ENCODE measurements around the gene LRRC39. TPM values are rescaled to one million over a fixed set of nuclear protein-coding genes. Genes with fewer than 3 reads are reported as not detected.
A peak's percentile ranks its signal among the peaks of the same experiment; 100 is the strongest.

Gene LRRC39
- polyA plus RNA-seq, 1 experiment: 0.28 TPM

GRCh38 chr1:100198596-100198995 is 20.5 kb upstream of the LRRC39 start:
- Histone ChIP-seq H3K27me3 (ENCODE audit: control insufficient read depth, insufficient read depth, low read length) (no peaks in the 10 kb centered on the region), H3K36me3 (ENCODE audit: control insufficient read depth, insufficient read depth, low read length) (peaks cover 1% of the 10 kb centered on the region), H3K4me3 (ENCODE audit: low read depth, low read length) (no peak overlapping the region)
- TF ChIP-seq CTCF (IDR thresholded peaks at IDR 0.05; ENCODE audit: insufficient read depth, low read depth, low read length): no peak
- ChIA-PET POLR2A (no interaction called here), CTCF (no interaction called here)
- no peak for DNase-seq (ENCODE audit: low read depth)

- Histone ChIP-seq H3K27me3 (ENCODE audit: control insufficient read depth, insufficient read depth, low read length) (no peaks in the 10 kb centered on the region), H3K36me3 (ENCODE audit: control insufficient read depth, insufficient read depth, low read length) (no peaks in the 10 kb centered on the region), H3K4me3 (ENCODE audit: low read depth, low read length) (no peak overlapping the region)
- ChIA-PET CTCF (interaction anchor here (1.2 to 1.6 kb wide), 2 partner anchors 12 to 267 kb away, joined by 3 to 5 read pairs; no protein-coding TSS in a partner anchor), POLR2A (no interaction called here)
- TF ChIP-seq CTCF (IDR thresholded peaks at IDR 0.05; ENCODE audit: insufficient read depth, low read depth, low read length): no peak
- peak; percentile 43 for DNase-seq (ENCODE audit: low read depth)
These were observed 10.6 kb upstream of the LRRC39 start for GRCh38 chr1:100188617-100189016.

GRCh38 chr1:100187912-100188311 is 9.9 kb upstream of the LRRC39 start:
- ChIA-PET POLR2A (no interaction called here), CTCF (interaction anchor here (1.2 to 1.6 kb wide), 3 partner anchors 12 to 268 kb away, joined by 3 to 5 read pairs (median 3); no protein-coding TSS in a partner anchor)
- no peak for TF ChIP-seq CTCF (IDR thresholded peaks at IDR 0.05; ENCODE audit: insufficient read depth, low read depth, low read length)

GRCh38 chr1:100184536-100184935 is 6.5 kb upstream of the LRRC39 start:
- no peak for TF ChIP-seq CTCF (IDR thresholded peaks at IDR 0.05; ENCODE audit: insufficient read depth, low read depth, low read length)
- no peak for DNase-seq (ENCODE audit: low read depth)
- no peaks in the 10 kb centered on the region for H3K27me3 ChIP-seq (ENCODE audit: control insufficient read depth, insufficient read depth, low read length)
- H3K4me3 ChIP-seq (ENCODE audit: low read depth, low read length): no peak overlapping the region
- POLR2A ChIA-PET: no interaction called here
- CTCF ChIA-PET: interaction anchor here (1.4 kb wide), 1 partner anchor 9 kb away, joined by 3 read pairs; no protein-coding TSS in a partner anchor
- no peaks in the 10 kb centered on the region for H3K36me3 ChIP-seq (ENCODE audit: control insufficient read depth, insufficient read depth, low read length)

More at GRCh38 chr1:100187912-100188311, 9.9 kb upstream of the LRRC39 start:
- no peak for DNase-seq (ENCODE audit: low read depth)
- Histone ChIP-seq H3K27me3 (ENCODE audit: control insufficient read depth, insufficient read depth, low read length) (no peaks in the 10 kb centered on the region), H3K4me3 (ENCODE audit: low read depth, low read length) (no peak overlapping the region), H3K36me3 (ENCODE audit: control insufficient read depth, insufficient read depth, low read length) (no peaks in the 10 kb centered on the region)

GRCh38 chr1:100183370-100183769 is 5.3 kb upstream of the LRRC39 start:
- DNase-seq (ENCODE audit: low read depth): no peak
- no peak for TF ChIP-seq CTCF (IDR thresholded peaks at IDR 0.05; ENCODE audit: insufficient read depth, low read depth, low read length)
- H3K36me3 ChIP-seq (ENCODE audit: control insufficient read depth, insufficient read depth, low read length): no peaks in the 10 kb centered on the region
- CTCF ChIA-PET: no interaction called here
- no peaks in the 10 kb centered on the region for H3K27me3 ChIP-seq (ENCODE audit: control insufficient read depth, insufficient read depth, low read length)
- H3K4me3 ChIP-seq (ENCODE audit: low read depth, low read length): no peak overlapping the region
- POLR2A ChIA-PET: no interaction called here
